ENCODE data around the gene CDCA7L.

DNA sequence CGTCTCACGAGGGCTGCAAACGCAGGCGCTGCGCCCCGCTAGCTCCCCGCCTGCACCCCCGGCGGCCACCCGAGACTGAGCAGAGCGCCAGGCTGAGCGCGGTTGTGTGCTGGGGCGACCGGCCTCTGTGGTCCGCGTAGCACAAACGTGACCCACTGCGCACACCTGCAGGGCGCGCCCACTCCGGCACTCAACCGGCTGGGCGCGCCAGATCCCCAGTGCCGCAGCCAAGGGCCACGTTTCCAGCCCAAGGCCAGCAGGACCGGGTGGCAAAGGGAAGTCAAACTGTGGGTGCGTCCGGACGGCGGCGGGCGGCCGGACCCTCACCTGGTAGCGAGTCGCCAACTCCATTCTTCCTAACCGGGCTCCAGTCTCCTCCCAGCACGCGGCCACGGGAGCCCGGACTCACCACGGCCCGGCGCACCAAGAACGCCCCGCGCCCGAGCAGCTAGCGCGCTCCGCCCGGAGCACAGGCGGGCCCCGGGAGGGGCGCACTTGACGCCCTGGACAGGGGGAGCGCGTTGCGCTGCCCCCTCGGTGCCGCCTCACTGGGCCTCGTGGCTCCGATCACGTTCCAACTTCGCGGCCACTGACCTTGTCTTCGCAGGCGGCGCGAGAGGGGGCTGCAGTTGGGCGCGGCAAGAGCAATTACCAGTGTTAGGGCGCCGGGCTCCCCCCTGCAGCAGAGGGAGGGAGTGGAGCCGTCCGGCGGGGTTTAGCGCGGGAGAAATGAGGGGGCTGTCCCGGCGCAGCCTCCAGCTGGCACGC lies at the start of gene CDCA7L:
- TF ChIP-seq, protein P1, sequence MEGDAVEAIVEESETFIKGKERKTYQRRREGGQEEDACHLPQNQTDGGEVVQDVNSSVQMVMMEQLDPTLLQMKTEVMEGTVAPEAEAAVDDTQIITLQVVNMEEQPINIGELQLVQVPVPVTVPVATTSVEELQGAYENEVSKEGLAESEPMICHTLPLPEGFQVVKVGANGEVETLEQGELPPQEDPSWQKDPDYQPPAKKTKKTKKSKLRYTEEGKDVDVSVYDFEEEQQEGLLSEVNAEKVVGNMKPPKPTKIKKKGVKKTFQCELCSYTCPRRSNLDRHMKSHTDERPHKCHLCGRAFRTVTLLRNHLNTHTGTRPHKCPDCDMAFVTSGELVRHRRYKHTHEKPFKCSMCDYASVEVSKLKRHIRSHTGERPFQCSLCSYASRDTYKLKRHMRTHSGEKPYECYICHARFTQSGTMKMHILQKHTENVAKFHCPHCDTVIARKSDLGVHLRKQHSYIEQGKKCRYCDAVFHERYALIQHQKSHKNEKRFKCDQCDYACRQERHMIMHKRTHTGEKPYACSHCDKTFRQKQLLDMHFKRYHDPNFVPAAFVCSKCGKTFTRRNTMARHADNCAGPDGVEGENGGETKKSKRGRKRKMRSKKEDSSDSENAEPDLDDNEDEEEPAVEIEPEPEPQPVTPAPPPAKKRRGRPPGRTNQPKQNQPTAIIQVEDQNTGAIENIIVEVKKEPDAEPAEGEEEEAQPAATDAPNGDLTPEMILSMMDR (IDR thresholded peaks at IDR 0.05), result no peak
- TF ChIP-seq POLR2A (IDR thresholded peaks at IDR 0.05), result peak in 1 of 2 donors; percentile 40
